Measurements from ENCODE around the gene TCF23. TPM values are rescaled to one million over a fixed set of nuclear protein-coding genes. Genes with fewer than 3 reads are reported as not detected.
A peak's percentile ranks its signal among the peaks of the same experiment; 100 is the strongest.

The TCF23 gene
- total RNA-seq, 1 donor from 2014 or later: not detected

- H3K27ac Mint-ChIP-seq (ENCODE audit: unreplicated experiment): no peak overlapping the region
- no peaks in the 10 kb centered on the region for H3K27me3 Mint-ChIP-seq (ENCODE audit: low read depth)
- H3K4me3 Mint-ChIP-seq: peak overlapping the region; percentile 66
- H3K9me3 Mint-ChIP-seq: no peaks in the 10 kb centered on the region
- no peak for TF ChIP-seq CTCF (conservative IDR thresholded peaks at IDR 0.05)
- DNase-seq (ENCODE audit: low read depth, low spot score): no peak
- H3K4me1 Mint-ChIP-seq: peaks cover 12% of the 10 kb centered on the region
- peaks cover 2% of the 10 kb centered on the region for H3K36me3 Mint-ChIP-seq (ENCODE audit: low read depth)
These were observed 17.4 kb upstream of the TCF23 start for GRCh38 chr2:27131429-27131828.

GRCh38 chr2:27133195-27133875 lies 15.5 kb upstream of the TCF23 start:
- no peaks in the 10 kb centered on the region for H3K9me3 Mint-ChIP-seq
- H3K27me3 Mint-ChIP-seq (ENCODE audit: low read depth): no peaks in the 10 kb centered on the region
- H3K4me1 Mint-ChIP-seq: peaks cover 12% of the 10 kb centered on the region
- H3K27ac Mint-ChIP-seq (ENCODE audit: unreplicated experiment): peak overlapping the region; percentile 35
- H3K36me3 Mint-ChIP-seq (ENCODE audit: low read depth): peaks cover 2% of the 10 kb centered on the region
- peak overlapping the region; percentile 94 for H3K4me3 Mint-ChIP-seq
- DNase-seq (ENCODE audit: low read depth, low spot score): no peak
- no peak for TF ChIP-seq CTCF (conservative IDR thresholded peaks at IDR 0.05)

- Mint-ChIP-seq H3K27ac (ENCODE audit: unreplicated experiment) (peak within 1 kb of the TSS; percentile 98), H3K27me3 (ENCODE audit: low read depth) (no peaks in the 10 kb centered on the region), H3K4me3 (peak within 1 kb of the TSS; percentile 94), H3K36me3 (ENCODE audit: low read depth) (peaks cover 2% of the 10 kb centered on the region), H3K4me1 (peaks cover 12% of the 10 kb centered on the region), H3K9me3 (no peaks in the 10 kb centered on the region)
- peak; percentile 32 for TF ChIP-seq CTCF (conservative IDR thresholded peaks at IDR 0.05)
- peak; percentile 99 for DNase-seq (ENCODE audit: low read depth, low spot score)
These were observed 14.7 kb upstream of the TCF23 start, which contains the start of gene PREB for GRCh38 chr2:27133905-27134780. Gene PREB, minus strand, starts transcription at chr2:27134636. Its CDS starts 215 bp downstream, at chr2:27134421.

- peaks cover 6% of the 10 kb centered on the region for H3K27me3 Mint-ChIP-seq (ENCODE audit: low read depth)
- H3K4me3 Mint-ChIP-seq: peak overlapping the region; percentile 94
- peak overlapping the region; percentile 57 for H3K27ac Mint-ChIP-seq (ENCODE audit: unreplicated experiment)
- DNase-seq (ENCODE audit: low read depth, low spot score): no peak
- no peak for TF ChIP-seq CTCF (conservative IDR thresholded peaks at IDR 0.05)
- H3K36me3 Mint-ChIP-seq (ENCODE audit: low read depth): peaks cover 2% of the 10 kb centered on the region
- peaks cover 12% of the 10 kb centered on the region for H3K4me1 Mint-ChIP-seq
- H3K9me3 Mint-ChIP-seq: no peaks in the 10 kb centered on the region
These were observed 13.9 kb upstream of the TCF23 start for GRCh38 chr2:27134781-27135477.

- H3K27me3 Mint-ChIP-seq (ENCODE audit: low read depth): peaks cover 9% of the 10 kb centered on the region
- DNase-seq (ENCODE audit: low read depth, low spot score): no peak
- H3K27ac Mint-ChIP-seq (ENCODE audit: unreplicated experiment): peak overlapping the region; percentile 57
- no peaks in the 10 kb centered on the region for H3K36me3 Mint-ChIP-seq (ENCODE audit: low read depth)
- H3K9me3 Mint-ChIP-seq: no peaks in the 10 kb centered on the region
- H3K4me3 Mint-ChIP-seq: peak overlapping the region; percentile 86
- TF ChIP-seq CTCF (conservative IDR thresholded peaks at IDR 0.05): no peak
- H3K4me1 Mint-ChIP-seq: peaks cover 12% of the 10 kb centered on the region
These were observed 13.3 kb upstream of the TCF23 start for GRCh38 chr2:27135478-27135955.

Measured in neural crest cell (in vitro differentiated cells).